CD4-positive, alpha-beta T cell treated with Interleukin-4 for 4 hours (primary cell): ENCODE data around the gene FASLG.
"Not testable (repeated sequence)": the region's sequence is repeated elsewhere in the genome, so short reads cannot be mapped to it uniquely, and the experiment has no call there.

ENCODE experiments used
- DNase-seq: peaks from one replicate; pipeline ENCODE4 v3.0.0-alpha.2; 2020

The FASLG gene, protein sequence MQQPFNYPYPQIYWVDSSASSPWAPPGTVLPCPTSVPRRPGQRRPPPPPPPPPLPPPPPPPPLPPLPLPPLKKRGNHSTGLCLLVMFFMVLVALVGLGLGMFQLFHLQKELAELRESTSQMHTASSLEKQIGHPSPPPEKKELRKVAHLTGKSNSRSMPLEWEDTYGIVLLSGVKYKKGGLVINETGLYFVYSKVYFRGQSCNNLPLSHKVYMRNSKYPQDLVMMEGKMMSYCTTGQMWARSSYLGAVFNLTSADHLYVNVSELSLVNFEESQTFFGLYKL

DNA sequence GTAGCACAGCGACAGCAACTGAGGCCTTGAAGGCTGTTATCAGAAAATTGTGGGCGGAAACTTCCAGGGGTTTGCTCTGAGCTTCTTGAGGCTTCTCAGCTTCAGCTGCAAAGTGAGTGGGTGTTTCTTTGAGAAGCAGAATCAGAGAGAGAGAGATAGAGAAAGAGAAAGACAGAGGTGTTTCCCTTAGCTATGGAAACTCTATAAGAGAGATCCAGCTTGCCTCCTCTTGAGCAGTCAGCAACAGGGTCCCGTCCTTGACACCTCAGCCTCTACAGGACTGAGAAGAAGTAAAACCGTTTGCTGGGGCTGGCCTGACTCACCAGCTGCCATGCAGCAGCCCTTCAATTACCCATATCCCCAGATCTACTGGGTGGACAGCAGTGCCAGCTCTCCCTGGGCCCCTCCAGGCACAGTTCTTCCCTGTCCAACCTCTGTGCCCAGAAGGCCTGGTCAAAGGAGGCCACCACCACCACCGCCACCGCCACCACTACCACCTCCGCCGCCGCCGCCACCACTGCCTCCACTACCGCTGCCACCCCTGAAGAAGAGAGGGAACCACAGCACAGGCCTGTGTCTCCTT is at the start of gene FASLG:
TSS of gene FASLG (plus strand) at position 233 of the 583 bp plus-strand sequence. CDS start at position 332, 99 bp downstream.
- peak; percentile 69 for DNase-seq

DNA sequence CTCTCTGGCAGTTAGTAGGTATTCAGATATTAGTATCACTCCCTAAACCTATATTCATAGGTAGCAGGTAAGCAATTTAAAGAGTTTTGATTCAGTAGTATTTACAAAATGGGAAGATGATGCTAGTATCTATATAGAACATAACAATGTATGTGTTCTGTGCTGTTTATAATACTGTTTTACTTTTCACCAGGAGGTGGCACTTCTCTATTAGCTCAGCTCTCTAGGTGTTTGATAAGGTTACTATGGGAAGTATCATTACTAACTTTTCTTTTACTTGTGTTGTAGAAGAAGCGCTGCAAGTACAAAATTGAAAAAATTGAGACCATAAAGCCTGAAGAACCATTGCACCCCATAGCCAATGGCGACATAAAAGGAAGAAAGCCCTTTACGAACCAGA is 49.4 kb upstream of the FASLG start:
- peak; percentile 60 for DNase-seq

DNA sequence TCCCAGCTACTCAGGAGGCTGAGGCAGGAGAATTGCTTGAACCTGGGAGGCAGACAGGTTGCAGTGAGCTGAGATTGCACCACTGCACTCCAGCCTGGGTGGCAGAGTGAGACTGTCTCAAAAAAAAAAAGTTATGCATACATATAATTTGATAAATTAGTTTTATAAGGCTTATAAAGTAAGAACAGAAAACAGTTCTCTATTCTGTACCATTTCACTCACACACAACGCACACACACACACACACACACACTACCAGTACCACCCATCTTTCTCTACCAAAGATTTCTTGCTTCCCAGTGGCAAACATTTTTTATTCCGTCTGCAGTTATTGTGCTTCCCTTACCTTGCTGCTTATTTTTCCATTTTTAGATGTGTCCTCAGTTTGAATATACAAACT is 46.4 kb upstream of the FASLG start:
- no peak for DNase-seq

DNA sequence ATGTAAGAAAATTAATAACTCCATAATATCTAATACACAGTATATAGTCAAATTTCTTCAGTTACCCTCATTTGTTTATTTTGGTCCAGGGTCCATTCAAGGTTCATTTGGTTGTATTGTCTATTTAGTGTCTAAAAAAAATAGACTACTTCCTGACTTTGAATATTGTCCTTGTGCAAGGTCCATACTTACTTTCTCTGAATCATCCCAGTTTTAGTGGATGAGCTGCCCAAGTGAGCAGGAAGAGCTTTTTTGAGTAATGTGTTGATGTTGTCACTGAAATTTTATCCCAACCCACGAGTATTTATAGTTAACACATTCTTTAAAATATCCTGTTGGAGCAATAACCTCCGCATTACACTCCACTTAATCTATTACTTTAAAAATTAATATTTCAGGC is 45.6 kb upstream of the FASLG start:
- no peak for DNase-seq

DNA sequence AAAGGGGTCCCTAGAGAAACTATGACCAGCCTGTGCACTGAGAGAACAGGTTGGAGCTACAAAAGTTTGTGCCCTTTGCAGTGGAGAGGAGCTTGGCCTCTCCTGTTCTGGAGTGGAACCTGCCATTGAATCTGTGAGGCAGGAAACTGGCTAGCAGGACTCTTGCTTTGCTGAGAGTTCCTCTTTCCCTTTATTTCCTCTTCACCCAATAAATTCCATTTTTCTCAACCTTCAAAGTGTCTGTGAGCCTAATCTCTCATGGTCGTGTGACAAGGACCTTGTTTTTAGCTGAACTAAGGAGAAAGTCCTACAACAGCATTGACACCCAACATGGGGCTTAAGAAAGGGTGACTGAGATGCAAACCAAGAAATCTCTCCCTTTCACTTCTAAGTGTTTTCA is 42.7 kb upstream of the FASLG start:
- no peak for DNase-seq

DNA sequence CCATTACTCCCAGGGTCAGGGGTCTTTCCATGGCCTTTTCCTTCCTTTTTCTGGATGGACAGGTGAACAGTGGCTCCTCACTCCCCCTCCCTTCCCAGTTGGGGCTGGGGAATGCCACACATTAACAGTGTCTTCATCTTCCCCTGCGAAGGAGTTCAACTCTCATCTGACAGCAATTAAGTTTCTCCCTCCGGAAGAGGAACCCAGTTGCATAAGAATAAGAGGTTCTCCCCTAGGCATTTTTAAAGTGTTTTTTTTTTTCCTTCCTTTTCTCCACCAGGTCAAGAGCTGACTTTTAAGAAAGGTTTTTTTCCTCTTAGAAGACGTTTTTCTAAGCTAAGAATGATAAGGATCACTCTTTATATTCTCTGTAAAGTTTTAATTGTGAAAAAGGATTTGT is 42.3 kb upstream of the FASLG start:
- DNase-seq = no peak

DNA sequence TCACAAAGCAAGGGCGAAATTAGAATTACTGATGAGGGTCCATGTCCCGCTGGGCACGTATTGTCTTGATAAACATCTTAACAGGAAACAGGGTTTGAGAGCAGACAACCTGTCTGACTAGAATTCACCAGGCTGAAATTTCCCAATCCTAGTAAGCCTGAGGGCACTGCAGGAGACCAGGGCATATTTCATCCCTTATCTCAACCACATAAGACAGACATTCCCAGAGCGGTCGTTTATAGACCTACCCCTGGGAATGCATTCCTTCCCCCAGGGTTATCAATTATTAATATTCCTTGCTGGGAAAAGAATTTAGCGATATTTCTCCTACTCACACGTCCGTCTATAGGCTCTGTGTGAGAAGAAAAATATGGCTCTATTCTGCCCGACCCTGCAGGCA is 38.3 kb upstream of the FASLG start:
- not testable (repeated sequence) for DNase-seq

DNA sequence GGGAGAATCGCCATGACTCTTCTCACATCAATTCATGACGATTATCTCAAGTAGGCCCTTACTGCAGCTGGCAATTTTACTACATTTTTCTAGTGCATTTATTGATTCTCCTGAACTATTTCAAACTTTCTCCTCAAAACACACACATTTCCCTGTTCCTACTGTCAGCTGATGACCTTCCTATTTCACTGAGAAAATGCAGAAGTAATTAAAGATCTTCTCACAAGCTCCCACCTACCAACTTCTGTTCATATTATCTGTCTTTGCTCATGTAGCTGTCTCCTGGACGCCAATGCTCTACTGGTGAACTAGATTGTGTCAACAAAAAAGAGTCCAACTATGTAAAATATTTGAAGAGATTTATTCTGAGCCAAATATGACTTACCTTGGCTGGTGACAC is 36.4 kb upstream of the FASLG start:
- DNase-seq = no peak

DNA sequence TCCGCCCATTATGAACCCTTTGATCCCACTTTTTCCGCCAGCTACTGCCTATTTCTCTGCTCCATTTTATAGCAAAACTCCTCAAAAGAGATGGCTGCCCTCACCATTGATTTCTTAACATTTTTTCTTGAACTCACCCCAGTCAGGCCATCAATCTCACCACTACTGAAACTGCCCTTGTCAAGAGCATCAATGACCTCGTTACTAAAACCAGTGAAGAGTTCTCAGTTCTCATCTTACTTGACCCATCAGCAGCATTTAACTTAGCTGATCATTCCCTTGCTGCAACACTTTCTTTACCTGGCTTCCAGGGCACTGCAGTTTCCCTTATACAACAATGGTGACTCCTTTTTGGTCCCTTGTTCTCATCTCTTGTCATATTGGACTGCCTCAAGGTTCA is 35.2 kb upstream of the FASLG start:
- DNase-seq = no peak

DNA sequence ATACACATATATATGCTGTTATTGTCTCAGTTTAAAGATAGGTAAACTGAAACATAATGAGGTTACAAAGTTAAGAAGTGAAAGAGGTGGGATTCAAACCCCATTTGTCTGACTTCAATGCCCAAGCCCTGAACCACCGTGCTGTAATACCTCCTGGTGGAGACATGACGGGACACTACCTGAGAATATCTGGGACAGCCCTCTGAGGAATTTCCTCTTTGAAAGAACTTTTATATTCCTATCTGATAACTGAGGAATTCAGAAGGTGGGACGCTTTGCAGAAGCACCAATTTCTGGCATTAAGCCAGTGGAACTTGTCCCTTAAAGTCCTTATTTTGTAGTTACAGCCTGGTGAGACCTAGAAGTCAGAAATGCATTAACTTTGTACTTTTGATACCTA is 32.1 kb upstream of the FASLG start:
- no peak for DNase-seq

DNA sequence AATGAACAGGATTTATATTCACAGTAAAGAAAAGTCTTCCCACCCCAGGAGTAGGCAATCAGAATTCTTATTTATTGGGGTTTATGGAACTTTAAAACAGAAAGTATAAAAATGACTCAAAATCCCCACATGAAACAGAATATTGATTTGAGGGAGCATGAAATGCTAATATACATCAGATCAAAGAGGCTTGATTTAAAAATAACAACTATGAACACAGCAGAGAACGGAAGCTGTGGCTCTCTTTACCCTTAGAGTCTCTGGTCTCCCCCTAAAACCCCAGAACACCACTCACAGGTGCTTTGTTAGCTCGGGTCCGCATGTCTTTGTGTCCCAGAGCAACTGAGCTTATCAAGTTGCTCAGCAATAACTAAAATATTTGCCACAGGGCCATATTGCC is 31.2 kb upstream of the FASLG start:
- peak; percentile 46 for DNase-seq

DNA sequence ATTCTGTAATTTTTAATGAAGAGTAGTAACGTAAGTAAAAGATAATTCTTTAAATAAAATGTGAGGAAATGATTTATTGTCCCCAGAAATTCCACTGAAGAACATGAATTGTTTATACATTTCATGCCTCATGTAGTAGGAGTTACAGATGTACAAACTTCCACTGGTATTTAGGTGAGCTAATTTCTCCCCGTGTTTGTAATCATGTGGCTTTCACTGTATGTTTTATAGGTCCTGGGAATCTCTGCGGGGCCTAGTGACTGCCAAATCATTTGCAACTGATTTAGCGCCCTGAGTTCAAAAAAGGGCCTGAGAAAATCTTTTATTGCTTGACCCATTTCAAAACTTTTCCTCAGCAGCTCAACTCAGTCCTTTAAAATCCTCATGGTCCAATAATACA is 30.5 kb upstream of the FASLG start:
- no peak for DNase-seq

DNA sequence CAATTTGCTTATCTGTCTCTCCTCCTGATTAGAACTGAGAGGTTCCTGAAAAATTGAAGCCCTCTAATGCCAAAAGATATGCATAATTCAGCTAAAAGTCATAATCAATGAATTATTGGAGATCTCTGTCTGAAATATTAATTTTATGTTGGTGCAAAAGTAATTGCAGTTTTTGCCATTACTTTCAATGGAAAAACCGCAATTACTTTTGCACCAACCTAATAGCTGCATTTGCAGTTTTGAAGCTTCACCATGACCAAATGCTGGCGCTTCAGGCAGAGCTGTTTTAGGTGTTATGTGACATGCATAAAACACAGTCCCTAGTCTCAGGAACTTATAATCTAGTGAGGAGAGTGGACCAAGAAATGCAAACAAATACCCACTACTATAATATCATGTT is 29.7 kb upstream of the FASLG start:
- no peak for DNase-seq

DNA sequence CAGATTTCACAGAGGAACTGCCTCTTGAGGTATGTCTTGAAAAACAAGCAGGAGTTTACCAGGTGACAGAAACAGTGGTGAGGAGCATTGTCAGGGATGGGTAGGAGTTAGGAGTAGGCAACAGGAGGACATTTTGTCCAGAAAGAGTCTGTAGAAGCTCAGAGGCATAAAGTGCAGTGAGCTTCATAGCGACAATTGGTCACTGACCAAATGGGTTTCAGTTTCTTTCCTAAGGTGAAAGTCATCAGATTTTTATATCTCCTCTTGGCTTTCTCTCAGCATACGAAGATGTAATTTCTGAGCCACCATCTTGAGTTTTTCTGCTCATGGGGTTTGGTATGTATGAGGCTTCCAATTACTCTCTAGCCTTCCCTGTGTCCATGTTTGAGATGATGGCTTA is 29.3 kb upstream of the FASLG start:
- no peak for DNase-seq

DNA sequence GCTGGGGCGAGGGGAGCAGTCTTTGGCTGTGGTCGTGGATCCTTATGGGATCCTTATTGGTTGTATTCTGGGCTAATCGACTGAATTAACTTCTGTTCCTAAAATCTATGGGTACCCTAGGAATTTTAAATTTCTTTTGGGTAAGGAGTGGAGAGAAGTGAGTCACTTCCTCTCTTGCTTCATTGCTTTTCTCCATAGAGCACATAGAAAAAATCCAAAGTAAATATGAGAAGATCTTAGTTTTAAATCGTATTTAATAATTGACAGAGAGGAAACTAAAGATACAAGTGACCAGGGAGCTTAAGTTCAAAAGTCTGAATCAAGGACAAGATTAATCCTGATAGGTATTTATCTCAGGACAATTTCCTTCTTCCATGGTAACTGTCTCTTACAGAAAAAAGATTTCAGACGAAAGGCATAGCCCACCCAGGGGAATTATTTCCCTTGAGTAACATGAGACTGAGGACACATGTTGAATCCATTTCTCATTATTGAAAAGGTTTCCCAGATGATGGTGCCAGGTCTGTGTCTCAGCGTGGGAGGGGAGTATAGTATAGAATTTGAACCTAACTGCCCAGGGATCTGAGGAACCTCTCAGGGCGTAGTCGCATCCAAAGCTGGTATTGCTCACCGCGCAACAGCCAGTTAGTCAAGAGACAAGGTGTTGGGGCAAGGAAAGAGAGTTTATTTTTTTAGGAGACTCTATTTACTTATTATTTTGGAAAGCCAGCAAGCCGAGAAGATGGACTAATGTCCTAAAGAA is 28.7 kb upstream of the FASLG start:
- no peak for DNase-seq

DNA sequence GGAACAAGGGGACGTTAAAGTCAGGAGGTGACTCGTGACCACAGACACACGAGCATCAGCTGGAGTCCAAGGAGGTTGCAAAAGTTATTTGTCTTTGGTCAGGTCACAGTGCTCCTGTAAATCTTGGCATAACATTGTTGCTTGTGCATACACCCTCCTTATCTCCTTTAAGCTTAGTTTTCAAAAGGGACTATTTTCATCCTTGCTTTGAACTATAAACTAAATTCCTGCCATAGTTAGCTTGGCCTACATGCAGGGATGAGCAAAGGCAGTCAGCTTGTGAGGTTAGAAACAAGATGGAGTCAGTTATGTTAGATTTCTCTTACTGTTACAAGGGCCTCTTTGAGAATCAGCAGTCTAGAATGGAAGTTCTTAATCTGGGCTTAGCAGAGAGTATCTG is 28.0 kb upstream of the FASLG start:
- no peak for DNase-seq

DNA sequence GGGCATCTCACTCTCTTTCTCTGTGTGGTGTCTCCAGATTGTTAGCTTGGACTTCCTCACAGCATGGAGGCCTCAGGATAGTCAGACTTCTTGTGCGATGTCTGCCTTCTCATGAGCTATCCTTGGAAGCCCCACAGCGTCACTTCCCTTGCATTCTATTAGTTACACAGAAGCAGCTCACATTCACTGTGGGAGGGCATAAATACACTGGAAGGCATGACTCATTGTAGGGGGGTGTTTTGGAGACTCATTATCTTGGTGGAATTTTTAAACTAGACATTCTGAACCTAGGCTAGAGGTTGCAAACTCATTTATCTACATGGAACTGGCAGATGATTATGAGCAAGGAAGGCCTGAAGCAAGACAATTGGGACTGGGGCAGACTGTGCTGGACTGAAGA is 21.4 kb upstream of the FASLG start:
- peak; percentile 55 for DNase-seq

DNA sequence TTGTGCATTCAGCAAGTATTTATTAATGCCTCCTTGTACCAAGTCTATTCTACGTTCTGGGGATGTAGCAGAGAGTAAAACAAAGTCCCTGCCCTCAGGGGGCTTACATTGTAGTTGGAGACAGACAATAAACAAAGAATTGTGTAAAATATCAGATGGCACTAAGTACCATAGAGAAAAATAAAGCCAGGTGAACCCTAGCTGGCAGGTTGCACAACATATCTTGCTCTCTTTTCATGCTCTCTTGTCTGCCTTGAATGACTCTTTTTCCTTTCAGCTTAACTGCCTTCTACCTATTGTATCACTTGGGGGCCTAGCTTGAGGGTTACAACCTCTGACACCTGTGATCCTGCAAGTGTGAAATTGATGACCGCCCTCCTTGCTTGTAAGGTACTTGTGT is 20.7 kb upstream of the FASLG start:
- DNase-seq = no peak

DNA sequence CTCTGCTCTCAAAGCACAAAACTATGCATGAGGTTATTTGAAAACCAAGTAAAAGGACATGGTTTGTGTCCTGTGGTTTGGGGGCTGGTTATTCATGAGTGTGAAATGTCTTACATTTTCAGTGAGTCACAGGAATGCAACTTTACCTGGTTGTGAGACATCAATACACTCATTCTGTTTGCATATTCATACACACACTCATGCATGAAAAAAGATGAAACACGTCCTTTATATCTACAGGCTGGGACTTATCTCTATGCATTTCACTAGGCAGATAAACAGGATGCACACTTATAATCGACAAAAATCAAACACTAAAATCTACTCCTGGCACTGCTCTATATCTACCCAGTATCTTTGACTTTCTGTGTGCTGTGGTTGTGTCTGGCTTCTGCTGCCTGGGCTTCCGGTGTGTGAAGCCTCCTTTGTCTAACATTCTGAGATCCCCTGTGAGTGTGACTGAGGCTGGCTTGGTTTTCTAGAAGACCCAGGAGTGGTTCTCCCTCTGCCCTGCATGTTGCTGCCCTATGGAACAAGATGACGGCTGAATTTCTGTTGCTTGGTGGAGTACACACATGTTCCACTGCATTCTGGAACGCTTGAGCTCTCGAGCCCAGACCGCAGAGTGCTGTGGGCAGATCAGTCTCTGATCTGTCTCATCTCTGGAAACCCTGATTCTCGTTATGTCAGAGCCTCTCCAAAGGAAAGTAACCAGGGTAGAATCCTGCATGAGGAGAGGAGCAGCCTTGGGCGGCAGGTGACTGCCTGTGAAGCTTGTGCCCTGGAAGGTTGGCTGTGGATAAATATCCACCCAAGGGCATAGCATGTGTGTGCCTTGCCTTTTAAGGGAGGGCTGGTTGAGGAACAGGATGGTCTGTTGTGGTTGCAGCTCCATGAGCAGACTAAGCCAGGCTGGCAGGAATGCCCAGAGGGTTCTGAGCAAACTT is 19.7 kb upstream of the FASLG start:
- peak; percentile 90 for DNase-seq

DNA sequence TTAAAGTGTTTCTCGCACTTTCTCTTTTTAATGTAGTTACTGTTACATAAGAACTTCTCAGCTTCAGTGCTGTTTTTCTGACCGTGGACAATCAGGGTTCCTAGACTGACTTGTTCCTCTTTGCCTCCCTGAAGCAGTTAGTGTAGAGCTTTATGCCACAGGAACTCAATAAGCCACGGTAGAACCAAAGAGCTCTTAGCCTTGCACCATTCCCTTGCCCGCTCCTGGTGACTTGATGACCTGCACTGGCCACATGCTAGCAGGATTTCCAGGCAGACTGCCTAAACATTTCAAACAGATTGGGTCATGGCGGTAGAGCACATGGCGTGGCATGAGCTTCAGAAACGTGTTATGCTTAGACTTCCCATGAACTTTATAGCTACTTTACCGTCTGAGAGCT is 18.8 kb upstream of the FASLG start:
- no peak for DNase-seq

DNA sequence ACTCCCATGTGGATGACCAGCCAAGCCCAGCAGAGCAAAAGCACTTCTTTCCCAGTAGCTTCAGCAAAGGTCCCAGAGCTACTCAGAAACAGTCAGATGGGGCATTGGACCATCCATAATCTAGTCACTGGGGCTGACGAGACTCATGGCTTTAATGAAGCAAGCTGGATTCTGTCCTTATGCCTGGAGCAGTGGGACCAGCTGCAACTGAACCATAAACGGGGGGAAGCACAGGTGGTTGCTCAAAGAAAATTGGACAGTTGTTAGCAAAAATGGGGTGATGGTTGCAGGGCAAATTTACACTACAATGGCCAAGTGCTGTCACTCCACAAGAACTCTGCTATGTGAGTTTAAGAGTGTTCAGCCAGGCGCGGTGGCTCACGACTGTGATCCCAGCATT is 17.4 kb upstream of the FASLG start:
- no peak for DNase-seq

DNA sequence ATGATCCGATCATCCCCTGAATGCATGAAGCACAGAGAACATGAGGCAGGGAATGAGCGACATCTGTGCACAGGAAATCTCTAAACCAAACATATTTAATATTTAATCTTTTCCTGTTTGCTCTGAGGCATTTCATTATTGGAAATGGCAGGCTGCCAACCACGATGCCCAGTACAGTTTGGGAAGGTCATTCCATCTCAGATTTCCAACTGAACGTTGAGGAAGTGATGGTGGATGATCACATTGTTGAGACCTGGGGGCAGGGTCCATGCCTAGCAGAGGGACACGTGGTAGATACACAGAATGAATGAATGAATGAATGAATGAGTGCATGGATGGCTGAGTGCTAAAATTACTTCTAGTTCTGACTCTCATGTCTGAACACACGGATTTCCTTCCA is 15.9 kb upstream of the FASLG start:
- no peak for DNase-seq

DNA sequence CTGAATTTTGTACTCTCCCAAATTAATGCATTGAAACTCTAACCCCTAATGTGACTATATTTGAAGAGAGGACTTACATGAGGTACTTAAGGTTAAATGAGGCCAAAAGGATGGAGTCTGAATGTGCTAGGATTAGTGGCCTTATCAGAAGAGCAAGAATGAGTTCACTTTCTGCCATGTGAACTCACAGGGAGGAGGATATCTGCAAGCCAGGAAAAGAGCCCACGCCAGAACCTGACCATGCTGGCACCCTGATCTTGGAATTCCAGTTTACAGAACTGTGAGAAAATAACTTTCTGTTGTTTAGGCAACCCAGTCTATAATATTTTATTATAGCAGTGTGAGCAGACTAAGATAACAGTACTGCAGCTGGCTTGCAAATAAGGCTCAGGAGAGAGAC is 12.2 kb upstream of the FASLG start:
- DNase-seq = no peak
